NT2/D1 (cell line): Measurements from ENCODE around the gene MIPOL1.

Source experiments
- DNase-seq: peaks from one replicate; pipeline ENCODE4 v3.0.0-alpha.2; 2011; ENCODE audit warnings: low read depth, low spot score
- H3K27me3 ChIP-seq: 2 replicates; pipeline ENCODE4 v1.6.0; 2011; ENCODE audit warnings: mild to moderate bottlenecking; ENCODE audit not compliant: insufficient read length, insufficient read depth
- H3K36me3 ChIP-seq: 2 replicates; pipeline ENCODE4 v1.6.1; 2011; ENCODE audit warnings: mild to moderate bottlenecking, low read length, mixed read lengths; ENCODE audit not compliant: insufficient read depth, insufficient read length
- H3K4me1 ChIP-seq: 2 replicates; pipeline ENCODE4 v1.5.1; 2011; ENCODE audit not compliant: insufficient read depth, insufficient read length
- H3K4me3 ChIP-seq: 2 replicates; pipeline ENCODE4 v1.5.1; 2011; ENCODE audit warnings: low read depth; ENCODE audit not compliant: insufficient read length
- H3K9ac ChIP-seq: 2 replicates; pipeline ENCODE4 v1.6.0; 2011; ENCODE audit warnings: low read depth; ENCODE audit not compliant: insufficient read length
- H3K9me3 ChIP-seq: 2 replicates; pipeline ENCODE4 v1.5.1; 2011; ENCODE audit warnings: mild to moderate bottlenecking, low read length; ENCODE audit not compliant: insufficient read depth
- SUZ12 ChIP-seq: IDR thresholded peaks from 2 replicates; pipeline ENCODE4 v1.6.1; 2011; ENCODE audit not compliant: insufficient read length, insufficient read depth; ENCODE audit errors: extremely low read depth
- YY1 ChIP-seq: IDR thresholded peaks from 2 replicates; pipeline ENCODE4 v1.6.1; 2011; ENCODE audit not compliant: insufficient read length, insufficient read depth
- ZNF274 ChIP-seq: IDR thresholded peaks from 2 replicates; pipeline ENCODE4 v1.6.1; 2011; ENCODE audit warnings: mild to moderate bottlenecking, low read depth, low read length

The MIPOL1 gene

GRCh38 chr14:37194698-37195097 is 3.0 kb upstream of the MIPOL1 start:
- no peak overlapping the region for H3K4me3 ChIP-seq
- H3K36me3 ChIP-seq: no peaks in the 10 kb centered on the region

DNA sequence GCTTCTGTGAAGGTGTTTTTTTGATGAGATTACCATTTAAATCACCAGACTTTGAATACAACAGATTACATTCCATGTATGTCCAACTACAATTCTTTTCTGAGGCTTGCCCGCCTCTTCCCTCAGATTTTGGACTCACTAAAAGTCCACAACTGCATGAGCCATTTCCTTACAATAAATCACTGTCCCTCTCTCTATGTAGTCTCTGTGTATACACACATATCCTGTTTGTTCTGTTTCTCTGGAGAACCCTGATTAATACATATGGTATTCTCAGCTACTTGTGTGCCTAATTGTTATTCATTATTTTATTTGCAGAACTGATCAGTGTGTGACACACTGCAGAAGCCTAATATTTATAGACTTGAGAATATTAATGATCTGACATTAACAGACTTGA is 2.4 kb upstream of the MIPOL1 start:
- H3K9me3 ChIP-seq: no peaks in the 10 kb centered on the region
- H3K4me3 ChIP-seq: no peak overlapping the region
- DNase-seq: no peak
- no peaks in the 10 kb centered on the region for H3K27me3 ChIP-seq
- no peak for TF ChIP-seq YY1
- no peak overlapping the region for H3K9ac ChIP-seq
- H3K36me3 ChIP-seq: no peaks in the 10 kb centered on the region
- H3K4me1 ChIP-seq: no peaks in the 10 kb centered on the region

More at GRCh38 chr14:37194698-37195097, 3.0 kb upstream of the MIPOL1 start:
- DNase-seq: no peak
- Histone ChIP-seq H3K9me3 (no peaks in the 10 kb centered on the region), H3K9ac (no peak overlapping the region), H3K27me3 (no peaks in the 10 kb centered on the region), H3K4me1 (no peaks in the 10 kb centered on the region)
- TF ChIP-seq YY1: no peak
- no peak for TF ChIP-seq ZNF274
- no peak for TF ChIP-seq SUZ12

DNA sequence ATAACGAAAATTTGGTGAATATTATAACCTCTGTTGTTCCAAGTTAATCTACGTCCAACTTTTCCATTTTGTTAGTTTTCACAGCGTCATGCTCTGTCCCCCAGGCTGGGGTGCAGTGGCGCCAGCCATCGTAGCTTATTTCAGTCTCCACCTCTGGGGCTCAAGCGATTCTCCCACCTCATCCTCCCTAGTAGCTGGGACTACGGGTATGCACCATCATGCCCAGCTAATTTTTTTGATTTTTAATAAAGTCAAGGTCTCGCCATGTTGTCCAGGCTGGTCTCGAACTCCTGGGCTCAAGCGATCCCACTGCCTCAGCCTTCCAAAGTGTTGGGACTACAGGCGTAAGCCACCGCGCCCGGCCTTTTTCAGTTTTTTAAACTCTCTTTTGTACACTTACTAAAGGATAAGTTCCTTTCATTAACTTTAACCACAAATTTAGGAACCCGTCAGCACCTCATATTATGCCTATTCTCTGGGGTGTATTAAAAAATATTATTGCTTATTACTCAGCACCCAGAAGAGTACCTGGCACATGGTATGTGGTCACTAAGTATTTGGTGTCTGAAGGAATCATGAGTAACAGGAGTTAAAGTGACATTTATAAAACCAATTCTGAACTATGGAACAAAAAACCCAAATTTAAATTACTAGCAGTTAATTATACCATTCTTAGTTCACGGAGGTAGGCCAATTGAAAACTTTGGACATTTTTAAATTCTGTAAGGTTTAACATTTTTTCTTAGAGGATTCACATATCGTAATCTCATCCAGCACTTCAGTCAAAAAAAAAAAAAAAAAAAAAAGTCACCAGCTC is 925 bp upstream of the MIPOL1 start:
- peak overlapping the region; percentile 69 for H3K4me3 ChIP-seq
- no peak for TF ChIP-seq ZNF274
- TF ChIP-seq YY1: no peak

GRCh38 chr14:37198273-37198598 is 499 bp downstream of the MIPOL1 start:
- TF ChIP-seq ZNF274 (no peak), YY1 (no peak)
- Histone ChIP-seq H3K27me3 (no peaks in the 10 kb centered on the region), H3K9me3 (no peaks in the 10 kb centered on the region), H3K4me3 (peak overlapping the region; percentile 69), H3K9ac (peak overlapping the region; percentile 80), H3K36me3 (no peaks in the 10 kb centered on the region), H3K4me1 (no peaks in the 10 kb centered on the region)
- DNase-seq: no peak

More for the DNA sequence above, 925 bp upstream of the MIPOL1 start:
- no peaks in the 10 kb centered on the region for H3K27me3 ChIP-seq
- H3K9me3 ChIP-seq: no peaks in the 10 kb centered on the region
- H3K36me3 ChIP-seq: no peaks in the 10 kb centered on the region
- no peak for DNase-seq
- no peaks in the 10 kb centered on the region for H3K4me1 ChIP-seq
- H3K9ac ChIP-seq: peak overlapping the region; percentile 80

DNA sequence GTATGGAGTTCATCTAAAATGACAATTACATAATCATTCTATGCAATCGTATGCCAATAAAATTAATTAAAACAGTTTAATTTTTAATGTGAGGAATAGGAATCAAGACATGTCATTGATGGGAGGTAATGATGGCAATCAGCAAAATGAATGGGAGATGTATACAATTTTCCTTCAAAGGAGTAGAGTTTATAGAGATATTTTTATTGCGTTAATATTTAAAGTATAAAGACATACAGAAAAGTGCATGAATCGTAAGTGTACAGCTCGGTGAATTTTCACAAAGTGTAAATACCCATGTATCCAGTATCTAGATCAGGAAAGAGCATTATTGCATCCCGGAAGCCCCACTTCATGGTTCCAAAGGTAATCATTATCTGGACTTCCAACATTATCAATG is 1.2 kb downstream of the MIPOL1 start:
- Histone ChIP-seq H3K27me3 (no peaks in the 10 kb centered on the region), H3K9ac (no peak overlapping the region), H3K4me3 (peak overlapping the region; percentile 69), H3K4me1 (no peaks in the 10 kb centered on the region), H3K9me3 (no peaks in the 10 kb centered on the region), H3K36me3 (no peaks in the 10 kb centered on the region)
- DNase-seq: no peak
- TF ChIP-seq YY1 (no peak), ZNF274 (no peak), SUZ12 (no peak)

GRCh38 chr14:37201724-37202123 is 4.0 kb downstream of the MIPOL1 start:
- Histone ChIP-seq H3K9me3 (peaks cover 21% of the 10 kb centered on the region), H3K27me3 (no peaks in the 10 kb centered on the region), H3K36me3 (no peaks in the 10 kb centered on the region), H3K4me3 (no peak overlapping the region), H3K4me1 (no peaks in the 10 kb centered on the region), H3K9ac (no peak overlapping the region)
- TF ChIP-seq YY1: no peak
- TF ChIP-seq ZNF274: no peak
- TF ChIP-seq SUZ12: no peak
- DNase-seq: no peak

- H3K36me3 ChIP-seq: no peaks in the 10 kb centered on the region
- peaks cover 27% of the 10 kb centered on the region for H3K9me3 ChIP-seq
- no peak for DNase-seq
- no peaks in the 10 kb centered on the region for H3K4me1 ChIP-seq
- TF ChIP-seq YY1 (no peak), ZNF274 (no peak), SUZ12 (no peak)
- no peak overlapping the region for H3K4me3 ChIP-seq
- no peaks in the 10 kb centered on the region for H3K27me3 ChIP-seq
- no peak overlapping the region for H3K9ac ChIP-seq
These were observed 4.5 kb downstream of the MIPOL1 start for GRCh38 chr14:37202265-37202664.
